GM23338 (cell line): ENCODE results near the gene B3GNT9. TPM values are rescaled to one million over a fixed set of nuclear protein-coding genes. Genes with fewer than 3 reads are reported as not detected.

Source experiments
- ATAC-seq: fragments of 200-7000 bp; cut with Tn5 transposase; 3 replicates; pipeline ENCODE4 v1.9.1; 2020
- DNase-seq: peaks from one replicate; pipeline ENCODE4 v3.0.0-alpha.2; 2015; ENCODE audit warnings: low spot score
- H2AFZ ChIP-seq: fragments of 200-600 bp; sonication (generic); 2 replicates; pipeline ENCODE4 v1.8.0; 2016; ENCODE audit warnings: antibody characterized with exemption, mild to moderate bottlenecking, moderate library complexity
- H3F3A ChIP-seq: fragments of 200-600 bp; sonication (generic); replicated peaks from 2 replicates; pipeline ENCODE4 v1.8.0; 2017; ENCODE audit warnings: antibody characterized with exemption, mixed run types, low read depth
- H3K27ac ChIP-seq: fragments of 200-600 bp; sonication (generic); 2 replicates; pipeline ENCODE4 v1.6.1; 2016; ENCODE audit warnings: low read depth
- H3K27me3 ChIP-seq: fragments of 200-600 bp; sonication (generic); 2 replicates; pipeline ENCODE4 v1.8.0; 2016; ENCODE audit warnings: mild to moderate bottlenecking, mixed run types, moderate library complexity; ENCODE audit not compliant: insufficient read depth
- H3K36me3 ChIP-seq: fragments of 200-600 bp; sonication (generic); 2 replicates; pipeline ENCODE4 v1.8.0; 2016; ENCODE audit warnings: mild to moderate bottlenecking; ENCODE audit not compliant: insufficient read depth
- H3K4me1 ChIP-seq: fragments of 200-600 bp; sonication (generic); 2 replicates; pipeline ENCODE4 v1.8.0; 2016; ENCODE audit warnings: mild to moderate bottlenecking, moderate library complexity; ENCODE audit not compliant: insufficient read depth
- H3K4me2 ChIP-seq: fragments of 200-600 bp; sonication (generic); 2 replicates; pipeline ENCODE4 v1.7.1; 2017; ENCODE audit warnings: mixed run types
- H3K4me3 ChIP-seq: fragments of 200-600 bp; sonication (generic); 2 replicates; pipeline ENCODE4 v1.6.1; 2016; ENCODE audit warnings: mixed run types
- H3K79me2 ChIP-seq: fragments of 200-600 bp; sonication (generic); replicated peaks from 2 replicates; pipeline ENCODE4 v1.8.0; 2017; ENCODE audit warnings: mild to moderate bottlenecking; ENCODE audit not compliant: insufficient read depth
- H3K9me2 ChIP-seq: fragments of 200-600 bp; sonication (generic); 2 replicates; pipeline ENCODE4 v1.8.0; 2017; ENCODE audit not compliant: insufficient read depth
- H4K20me1 ChIP-seq: fragments of 200-600 bp; sonication (generic); replicated peaks from 2 replicates; pipeline ENCODE4 v1.8.0; 2017; ENCODE audit warnings: mild to moderate bottlenecking; ENCODE audit not compliant: insufficient read depth
- H3K27ac Mint-ChIP-seq: 2 replicates; pipeline ENCODE4 v1.8.0; 2020; ENCODE audit warnings: inconsistent platforms, mild to moderate bottlenecking, moderate library complexity, mixed read lengths
- H3K27me3 Mint-ChIP-seq: 3 replicates; pipeline ENCODE4 v1.8.0; 2022; ENCODE audit warnings: low read depth, mild to moderate bottlenecking, moderate library complexity, mixed read lengths, inconsistent platforms; ENCODE audit not compliant: insufficient read depth, poor library complexity
- H3K36me3 Mint-ChIP-seq: 3 replicates; pipeline ENCODE4 v1.8.0; 2021; ENCODE audit warnings: low read depth, mild to moderate bottlenecking, inconsistent platforms, moderate library complexity, mixed read lengths
- H3K4me1 Mint-ChIP-seq: 3 replicates; pipeline ENCODE4 v1.8.0; 2020; ENCODE audit warnings: mild to moderate bottlenecking, inconsistent platforms, mixed read lengths
- H3K4me3 Mint-ChIP-seq: 3 replicates; pipeline ENCODE4 v1.8.0; 2021; ENCODE audit warnings: moderate library complexity, mild to moderate bottlenecking, inconsistent platforms, mixed read lengths
- H3K9me3 Mint-ChIP-seq: 3 replicates; pipeline ENCODE4 v1.8.0; 2020; ENCODE audit warnings: moderate library complexity, mild to moderate bottlenecking, inconsistent platforms, mixed read lengths
- EZH2phosphoT487 ChIP-seq: fragments of 200-600 bp; sonication (generic); IDR thresholded peaks from one replicate; pipeline ENCODE4 v1.8.1; 2018; ENCODE audit warnings: antibody characterized with exemption; ENCODE audit not compliant: unreplicated experiment
- REST ChIP-seq: IDR thresholded peaks from one replicate; pipeline ENCODE4 v1.6.1; 2018; ENCODE audit warnings: antibody characterized with exemption; ENCODE audit not compliant: unreplicated experiment
- ZNF114 ChIP-seq: fragments of 250-450 bp; sonication (Bioruptor Pico); IDR thresholded peaks from 2 replicates; pipeline ENCODE4 v1.5.0; 2020; ENCODE audit warnings: mild to moderate bottlenecking, moderate library complexity
- polyA plus RNA-seq: library from polyadenylated mRNA; unstranded; fragments of >200 nt; fragmentation: Nextera tagmentation; extraction: Ambion mirVana; gene quantifications from 2 replicates; pipeline ENCODE4 v1.2.1, GENCODE V29; 2016
- total RNA-seq: library from RNA; depleted of rRNA; stranded (reverse); fragments of >200 nt; shearing (Covaris generic); gene quantifications from 2 replicates; pipeline ENCODE4 v1.2.3, GENCODE V29; 2014
- TF ChIP-seq, protein P1 (sequence below): fragments of 250-450 bp; sonication (Bioruptor Pico); IDR thresholded peaks from 2 replicates; pipeline ENCODE4 v1.5.0; 2020; ENCODE audit warnings: mild to moderate bottlenecking, moderate library complexity

B3GNT9 gene
- total and polyA plus RNA-seq, 2 experiments from 2014 or later, result 0.99 to 7.0 TPM

GRCh38 chr16:67193536-67193935 is 42.7 kb upstream of the B3GNT9 start:
- Mint-ChIP-seq H3K4me1 (peaks cover 25% of the 10 kb centered on the region), H3K27me3 (peaks cover 10% of the 10 kb centered on the region), H3K27ac (no peak overlapping the region), H3K4me3 (peak overlapping the region; percentile 93), H3K36me3 (peaks cover 49% of the 10 kb centered on the region), H3K9me3 (no peaks in the 10 kb centered on the region)
- no peak for TF ChIP-seq REST
- TF ChIP-seq ZNF114, result no peak
- TF ChIP-seq, protein P1, sequence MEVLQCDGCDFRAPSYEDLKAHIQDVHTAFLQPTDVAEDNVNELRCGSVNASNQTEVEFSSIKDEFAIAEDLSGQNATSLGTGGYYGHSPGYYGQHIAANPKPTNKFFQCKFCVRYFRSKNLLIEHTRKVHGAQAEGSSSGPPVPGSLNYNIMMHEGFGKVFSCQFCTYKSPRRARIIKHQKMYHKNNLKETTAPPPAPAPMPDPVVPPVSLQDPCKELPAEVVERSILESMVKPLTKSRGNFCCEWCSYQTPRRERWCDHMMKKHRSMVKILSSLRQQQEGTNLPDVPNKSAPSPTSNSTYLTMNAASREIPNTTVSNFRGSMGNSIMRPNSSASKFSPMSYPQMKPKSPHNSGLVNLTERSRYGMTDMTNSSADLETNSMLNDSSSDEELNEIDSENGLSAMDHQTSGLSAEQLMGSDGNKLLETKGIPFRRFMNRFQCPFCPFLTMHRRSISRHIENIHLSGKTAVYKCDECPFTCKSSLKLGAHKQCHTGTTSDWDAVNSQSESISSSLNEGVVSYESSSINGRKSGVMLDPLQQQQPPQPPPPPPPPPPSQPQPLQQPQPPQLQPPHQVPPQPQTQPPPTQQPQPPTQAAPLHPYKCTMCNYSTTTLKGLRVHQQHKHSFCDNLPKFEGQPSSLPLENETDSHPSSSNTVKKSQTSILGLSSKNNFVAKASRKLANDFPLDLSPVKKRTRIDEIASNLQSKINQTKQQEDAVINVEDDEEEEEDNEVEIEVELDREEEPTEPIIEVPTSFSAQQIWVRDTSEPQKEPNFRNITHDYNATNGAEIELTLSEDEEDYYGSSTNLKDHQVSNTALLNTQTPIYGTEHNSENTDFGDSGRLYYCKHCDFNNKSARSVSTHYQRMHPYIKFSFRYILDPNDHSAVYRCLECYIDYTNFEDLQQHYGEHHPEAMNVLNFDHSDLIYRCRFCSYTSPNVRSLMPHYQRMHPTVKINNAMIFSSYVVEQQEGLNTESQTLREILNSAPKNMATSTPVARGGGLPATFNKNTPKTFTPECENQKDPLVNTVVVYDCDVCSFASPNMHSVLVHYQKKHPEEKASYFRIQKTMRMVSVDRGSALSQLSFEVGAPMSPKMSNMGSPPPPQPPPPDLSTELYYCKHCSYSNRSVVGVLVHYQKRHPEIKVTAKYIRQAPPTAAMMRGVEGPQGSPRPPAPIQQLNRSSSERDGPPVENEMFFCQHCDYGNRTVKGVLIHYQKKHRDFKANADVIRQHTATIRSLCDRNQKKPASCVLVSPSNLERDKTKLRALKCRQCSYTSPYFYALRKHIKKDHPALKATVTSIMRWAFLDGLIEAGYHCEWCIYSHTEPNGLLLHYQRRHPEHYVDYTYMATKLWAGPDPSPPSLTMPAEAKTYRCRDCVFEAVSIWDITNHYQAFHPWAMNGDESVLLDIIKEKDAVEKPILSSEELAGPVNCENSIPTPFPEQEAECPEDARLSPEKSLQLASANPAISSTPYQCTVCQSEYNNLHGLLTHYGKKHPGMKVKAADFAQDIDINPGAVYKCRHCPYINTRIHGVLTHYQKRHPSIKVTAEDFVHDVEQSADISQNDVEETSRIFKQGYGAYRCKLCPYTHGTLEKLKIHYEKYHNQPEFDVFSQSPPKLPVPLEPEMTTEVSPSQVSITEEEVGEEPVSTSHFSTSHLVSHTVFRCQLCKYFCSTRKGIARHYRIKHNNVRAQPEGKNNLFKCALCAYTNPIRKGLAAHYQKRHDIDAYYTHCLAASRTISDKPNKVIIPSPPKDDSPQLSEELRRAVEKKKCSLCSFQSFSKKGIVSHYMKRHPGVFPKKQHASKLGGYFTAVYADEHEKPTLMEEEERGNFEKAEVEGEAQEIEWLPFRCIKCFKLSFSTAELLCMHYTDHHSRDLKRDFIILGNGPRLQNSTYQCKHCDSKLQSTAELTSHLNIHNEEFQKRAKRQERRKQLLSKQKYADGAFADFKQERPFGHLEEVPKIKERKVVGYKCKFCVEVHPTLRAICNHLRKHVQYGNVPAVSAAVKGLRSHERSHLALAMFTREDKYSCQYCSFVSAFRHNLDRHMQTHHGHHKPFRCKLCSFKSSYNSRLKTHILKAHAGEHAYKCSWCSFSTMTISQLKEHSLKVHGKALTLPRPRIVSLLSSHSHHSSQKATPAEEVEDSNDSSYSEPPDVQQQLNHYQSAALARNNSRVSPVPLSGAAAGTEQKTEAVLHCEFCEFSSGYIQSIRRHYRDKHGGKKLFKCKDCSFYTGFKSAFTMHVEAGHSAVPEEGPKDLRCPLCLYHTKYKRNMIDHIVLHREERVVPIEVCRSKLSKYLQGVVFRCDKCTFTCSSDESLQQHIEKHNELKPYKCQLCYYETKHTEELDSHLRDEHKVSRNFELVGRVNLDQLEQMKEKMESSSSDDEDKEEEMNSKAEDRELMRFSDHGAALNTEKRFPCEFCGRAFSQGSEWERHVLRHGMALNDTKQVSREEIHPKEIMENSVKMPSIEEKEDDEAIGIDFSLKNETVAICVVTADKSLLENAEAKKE (CRISPR knock-in tag), result no peak
- TF ChIP-seq EZH2phosphoT487, result no peak
- Histone ChIP-seq H2AFZ (no peak overlapping the region), H3K4me1 (peaks cover 13% of the 10 kb centered on the region), H3K27me3 (no peaks in the 10 kb centered on the region), H3F3A (peaks cover 19% of the 10 kb centered on the region; the same call in 1 of the 2 replicates), H4K20me1 (peaks cover 22% of the 10 kb centered on the region), H3K27ac (no peak overlapping the region), H3K36me3 (peaks cover 20% of the 10 kb centered on the region; the same call in 1 of the 2 replicates), H3K79me2 (peaks cover 21% of the 10 kb centered on the region), H3K4me3 (peak overlapping the region; percentile 97), H3K9me2 (no peaks in the 10 kb centered on the region), H3K4me2 (peak overlapping the region; percentile 98)
- ATAC-seq, result no peak
- no peak for DNase-seq
